Keratinocyte (primary cell): ENCODE results near the gene RBCK1.

Experiments used
- CTCF ChIP-seq, 3 experiments: IDR thresholded peaks in 1 of 3; conservative IDR thresholded peaks in 1 of 3; optimal IDR thresholded peaks in 1 of 3; 2 replicates in 2 of 3; 3 replicates in 1 of 3; pipeline versions ENCODE3 to v1.5.1; 2011; ENCODE audit warnings: low read length in 3 of 3, mild to moderate bottlenecking in 3 of 3, moderate library complexity in 2 of 3, control low read depth in 1 of 3, inconsistent platforms in 1 of 3; ENCODE audit not compliant: insufficient read depth in 2 of 3; ENCODE audit errors: extremely low read depth in 1 of 3
- EZH2 ChIP-seq: IDR thresholded peaks from one replicate; pipeline ENCODE4 v1.6.1; 2012; ENCODE audit warnings: inconsistent platforms, mild to moderate bottlenecking, low read length, moderate library complexity

- TF ChIP-seq CTCF (optimal IDR thresholded peaks at IDR 0.05 in 1 of 3, IDR thresholded peaks at IDR 0.05 in 1 of 3, conservative IDR thresholded peaks at IDR 0.05 in 1 of 3; ENCODE audit: extremely low read depth in 1 of 3, insufficient read depth in 2 of 3, low read length in 3 of 3): no peak
- no peak for TF ChIP-seq EZH2
Observed at GRCh38 chr20:401682-402495, 6.2 kb upstream of the RBCK1 start.
